HepG2 (cell line): ENCODE results near the gene MOCS1. TPM values are rescaled to one million over a fixed set of nuclear protein-coding genes. Genes with fewer than 3 reads are reported as not detected.

Source experiments
- ATM ChIP-seq: fragments of 450-650 bp; IDR thresholded peaks from 2 replicates; pipeline ENCODE4 v1.7.1; 2017; ENCODE audit warnings: mild to moderate bottlenecking, borderline replicate concordance
- MBD4 ChIP-seq: IDR thresholded peaks from 2 replicates; pipeline ENCODE4 v1.6.1; 2012; ENCODE audit warnings: low read length, inconsistent platforms, borderline replicate concordance
- MTA3 ChIP-seq: sonication (generic); formaldehyde crosslinking; IDR thresholded peaks from 2 replicates; pipeline ENCODE4 v1.4.0; 2020; ENCODE audit warnings: missing genetic modification reagents
- NONO ChIP-seq, 2 experiments: fragments of 450-650 bp in 1 of 2; sonication (generic) in 1 of 2; formaldehyde crosslinking in 1 of 2; IDR thresholded peaks in 1 of 2; conservative IDR thresholded peaks in 1 of 2; 2 replicates each; pipeline versions ENCODE4 v1.6.1 to v1.8.0; 2017 to 2022; ENCODE audit warnings: mild to moderate bottlenecking in 1 of 2, missing genetic modification reagents in 1 of 2, moderate library complexity in 1 of 2
- PAF1 ChIP-seq: IDR thresholded peaks from 2 replicates; pipeline ENCODE4 v1.6.1; 2016; ENCODE audit warnings: missing genetic modification reagents, missing compliant biosample characterization
- REPIN1 ChIP-seq: sonication (generic); formaldehyde crosslinking; IDR thresholded peaks from 2 replicates; pipeline ENCODE4 v1.8.0; 2022; ENCODE audit warnings: missing genetic modification reagents, low read depth, mild to moderate bottlenecking, borderline replicate concordance
- SRY ChIP-seq: sonication (generic); formaldehyde crosslinking; IDR thresholded peaks from 2 replicates; pipeline ENCODE4 v1.8.0; 2022; ENCODE audit warnings: mild to moderate bottlenecking, missing genetic modification reagents
- THYN1 ChIP-seq: sonication (generic); formaldehyde crosslinking; IDR thresholded peaks from 2 replicates; pipeline ENCODE4 v1.8.1; 2023; ENCODE audit warnings: low read depth, mild to moderate bottlenecking, moderate library complexity, missing genetic modification reagents, borderline replicate concordance
- YY1 ChIP-seq: IDR thresholded peaks from 2 replicates; pipeline ENCODE4 v1.6.1; 2011; ENCODE audit warnings: low read length, low read depth, moderate library complexity, mild to moderate bottlenecking; ENCODE audit not compliant: insufficient read depth, insufficient replicate concordance
- ZFP41 ChIP-seq: sonication (generic); formaldehyde crosslinking; IDR thresholded peaks from 2 replicates; pipeline ENCODE4 v1.4.0; 2020; ENCODE audit warnings: mild to moderate bottlenecking, missing genetic modification reagents, borderline replicate concordance
- ZNF263 ChIP-seq: sonication (generic); formaldehyde crosslinking; IDR thresholded peaks from 2 replicates; pipeline ENCODE4 v1.4.0; 2020; ENCODE audit warnings: missing genetic modification reagents
- ZNF33A ChIP-seq: sonication (generic); formaldehyde crosslinking; IDR thresholded peaks from 2 replicates; pipeline ENCODE4 v1.5.1; 2020; ENCODE audit warnings: missing genetic modification reagents, mild to moderate bottlenecking, moderate library complexity, borderline replicate concordance
- ZNF431 ChIP-seq: sonication (generic); formaldehyde crosslinking; IDR thresholded peaks from 2 replicates; pipeline ENCODE4 v1.9.0; 2022; ENCODE audit warnings: missing genetic modification reagents, low read depth, mild to moderate bottlenecking, borderline replicate concordance
- ZNF496 ChIP-seq: sonication (generic); formaldehyde crosslinking; IDR thresholded peaks from 2 replicates; pipeline ENCODE4 v1.8.1; 2023; ENCODE audit warnings: mild to moderate bottlenecking, moderate library complexity, missing genetic modification reagents; ENCODE audit not compliant: insufficient replicate concordance
- ZSCAN12 ChIP-seq: sonication (generic); formaldehyde crosslinking; IDR thresholded peaks from 2 replicates; pipeline ENCODE4 v1.9.0; 2021; ENCODE audit warnings: mild to moderate bottlenecking, missing genetic modification reagents
- polyA plus RNA-seq, 8 experiments: library from polyadenylated mRNA; depleted of rRNA in 3 of 8; stranded (reverse) in 7 of 8; unstranded in 1 of 8; fragments of >200 nt; fragmentation: Illumina TruSeq in 4 of 8; extraction: Trizol in 4 of 8; gene quantifications; 2 replicates each; pipeline versions ENCODE4 v1.2.1 to v1.2.3, GENCODE V29; 2011 to 2016; ENCODE audit warnings: low read depth in 4 of 8, missing spikeins in 1 of 8, mixed read lengths in 1 of 8; ENCODE audit not compliant: insufficient read depth in 1 of 8
- total RNA-seq, 5 experiments: library from RNA; depleted of rRNA; stranded (reverse); fragments of >200 nt; fragmentation: Illumina TruSeq; extraction: Trizol; gene quantifications; 2 replicates each; pipeline ENCODE4 v1.2.3, GENCODE V29; 2016; ENCODE audit warnings: low read depth in 1 of 5
- TF ChIP-seq, protein P1 (sequence below): sonication (generic); formaldehyde crosslinking; IDR thresholded peaks from 2 replicates; pipeline ENCODE4 v1.5.0; 2020; ENCODE audit warnings: mild to moderate bottlenecking, missing genetic modification reagents, borderline replicate concordance
- TF ChIP-seq, protein P2 (sequence below): sonication (generic); formaldehyde crosslinking; IDR thresholded peaks from 2 replicates; pipeline ENCODE4 v1.5.0; 2020; ENCODE audit warnings: mild to moderate bottlenecking, missing genetic modification reagents
- TF ChIP-seq, protein P3 (sequence below): IDR thresholded peaks from 2 replicates; pipeline ENCODE4 v1.6.1; 2018; ENCODE audit warnings: missing genetic modification reagents

Gene MOCS1
- total and polyA plus RNA-seq, 2 of the 13 experiments (the other 11 are each of a cell fraction or from before 2014, with no cell fraction given): 5.3 to 11.7 TPM

DNA sequence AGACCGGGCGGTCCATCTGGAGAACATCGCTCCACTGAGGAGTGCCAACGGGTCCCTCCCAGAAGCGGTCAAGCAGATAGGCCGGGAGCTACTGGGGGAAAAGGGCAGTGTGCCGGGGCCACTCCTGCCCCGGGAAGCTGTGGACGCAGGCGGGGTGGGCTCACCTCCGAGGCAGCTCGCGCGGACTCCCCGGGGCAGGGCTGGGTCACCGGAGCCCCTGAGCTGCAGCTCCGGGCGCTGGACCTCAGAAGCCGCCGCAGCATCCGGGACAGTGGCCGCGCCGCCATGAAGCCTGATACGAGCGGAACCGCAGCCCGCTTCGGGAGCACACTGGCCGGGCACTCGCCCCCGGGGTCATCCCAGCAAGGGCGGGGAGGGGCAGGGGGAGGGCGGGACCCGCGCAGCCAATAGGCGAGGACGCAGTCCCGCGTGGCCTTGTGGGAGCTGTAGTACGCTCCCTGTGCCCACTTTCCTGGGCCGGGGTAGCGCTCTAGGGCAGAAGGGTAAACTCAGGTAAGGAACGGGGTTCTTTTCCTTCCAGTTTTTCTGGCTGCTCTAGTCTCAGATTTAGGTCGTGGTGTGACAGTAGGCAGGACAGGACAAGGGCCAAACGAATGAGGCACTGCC lies at the start of gene MOCS1 (continued):
- TF ChIP-seq, protein P1, sequence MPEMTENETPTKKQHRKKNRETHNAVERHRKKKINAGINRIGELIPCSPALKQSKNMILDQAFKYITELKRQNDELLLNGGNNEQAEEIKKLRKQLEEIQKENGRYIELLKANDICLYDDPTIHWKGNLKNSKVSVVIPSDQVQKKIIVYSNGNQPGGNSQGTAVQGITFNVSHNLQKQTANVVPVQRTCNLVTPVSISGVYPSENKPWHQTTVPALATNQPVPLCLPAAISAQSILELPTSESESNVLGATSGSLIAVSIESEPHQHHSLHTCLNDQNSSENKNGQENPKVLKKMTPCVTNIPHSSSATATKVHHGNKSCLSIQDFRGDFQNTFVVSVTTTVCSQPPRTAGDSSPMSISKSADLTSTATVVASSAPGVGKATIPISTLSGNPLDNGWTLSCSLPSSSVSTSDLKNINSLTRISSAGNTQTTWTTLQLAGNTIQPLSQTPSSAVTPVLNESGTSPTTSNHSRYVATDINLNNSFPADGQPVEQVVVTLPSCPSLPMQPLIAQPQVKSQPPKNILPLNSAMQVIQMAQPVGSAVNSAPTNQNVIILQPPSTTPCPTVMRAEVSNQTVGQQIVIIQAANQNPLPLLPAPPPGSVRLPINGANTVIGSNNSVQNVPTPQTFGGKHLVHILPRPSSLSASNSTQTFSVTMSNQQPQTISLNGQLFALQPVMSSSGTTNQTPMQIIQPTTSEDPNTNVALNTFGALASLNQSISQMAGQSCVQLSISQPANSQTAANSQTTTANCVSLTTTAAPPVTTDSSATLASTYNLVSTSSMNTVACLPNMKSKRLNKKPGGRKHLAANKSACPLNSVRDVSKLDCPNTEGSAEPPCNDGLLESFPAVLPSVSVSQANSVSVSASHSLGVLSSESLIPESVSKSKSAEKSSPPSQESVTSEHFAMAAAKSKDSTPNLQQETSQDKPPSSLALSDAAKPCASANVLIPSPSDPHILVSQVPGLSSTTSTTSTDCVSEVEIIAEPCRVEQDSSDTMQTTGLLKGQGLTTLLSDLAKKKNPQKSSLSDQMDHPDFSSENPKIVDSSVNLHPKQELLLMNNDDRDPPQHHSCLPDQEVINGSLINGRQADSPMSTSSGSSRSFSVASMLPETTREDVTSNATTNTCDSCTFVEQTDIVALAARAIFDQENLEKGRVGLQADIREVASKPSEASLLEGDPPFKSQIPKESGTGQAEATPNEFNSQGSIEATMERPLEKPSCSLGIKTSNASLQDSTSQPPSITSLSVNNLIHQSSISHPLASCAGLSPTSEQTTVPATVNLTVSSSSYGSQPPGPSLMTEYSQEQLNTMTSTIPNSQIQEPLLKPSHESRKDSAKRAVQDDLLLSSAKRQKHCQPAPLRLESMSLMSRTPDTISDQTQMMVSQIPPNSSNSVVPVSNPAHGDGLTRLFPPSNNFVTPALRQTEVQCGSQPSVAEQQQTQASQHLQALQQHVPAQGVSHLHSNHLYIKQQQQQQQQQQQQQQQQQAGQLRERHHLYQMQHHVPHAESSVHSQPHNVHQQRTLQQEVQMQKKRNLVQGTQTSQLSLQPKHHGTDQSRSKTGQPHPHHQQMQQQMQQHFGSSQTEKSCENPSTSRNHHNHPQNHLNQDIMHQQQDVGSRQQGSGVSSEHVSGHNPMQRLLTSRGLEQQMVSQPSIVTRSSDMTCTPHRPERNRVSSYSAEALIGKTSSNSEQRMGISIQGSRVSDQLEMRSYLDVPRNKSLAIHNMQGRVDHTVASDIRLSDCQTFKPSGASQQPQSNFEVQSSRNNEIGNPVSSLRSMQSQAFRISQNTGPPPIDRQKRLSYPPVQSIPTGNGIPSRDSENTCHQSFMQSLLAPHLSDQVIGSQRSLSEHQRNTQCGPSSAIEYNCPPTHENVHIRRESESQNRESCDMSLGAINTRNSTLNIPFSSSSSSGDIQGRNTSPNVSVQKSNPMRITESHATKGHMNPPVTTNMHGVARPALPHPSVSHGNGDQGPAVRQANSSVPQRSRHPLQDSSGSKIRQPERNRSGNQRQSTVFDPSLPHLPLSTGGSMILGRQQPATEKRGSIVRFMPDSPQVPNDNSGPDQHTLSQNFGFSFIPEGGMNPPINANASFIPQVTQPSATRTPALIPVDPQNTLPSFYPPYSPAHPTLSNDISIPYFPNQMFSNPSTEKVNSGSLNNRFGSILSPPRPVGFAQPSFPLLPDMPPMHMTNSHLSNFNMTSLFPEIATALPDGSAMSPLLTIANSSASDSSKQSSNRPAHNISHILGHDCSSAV (CRISPR knock-in tag): no peak
- peak; percentile 69; the same call in 1 of the 2 replicates for TF ChIP-seq ZFP41
- TF ChIP-seq SRY (CRISPR knock-in tag): peak; percentile 66; the same call in 1 of the 2 replicates
- no peak for TF ChIP-seq ATM
- no peak for TF ChIP-seq PAF1
- TF ChIP-seq, protein P2, sequence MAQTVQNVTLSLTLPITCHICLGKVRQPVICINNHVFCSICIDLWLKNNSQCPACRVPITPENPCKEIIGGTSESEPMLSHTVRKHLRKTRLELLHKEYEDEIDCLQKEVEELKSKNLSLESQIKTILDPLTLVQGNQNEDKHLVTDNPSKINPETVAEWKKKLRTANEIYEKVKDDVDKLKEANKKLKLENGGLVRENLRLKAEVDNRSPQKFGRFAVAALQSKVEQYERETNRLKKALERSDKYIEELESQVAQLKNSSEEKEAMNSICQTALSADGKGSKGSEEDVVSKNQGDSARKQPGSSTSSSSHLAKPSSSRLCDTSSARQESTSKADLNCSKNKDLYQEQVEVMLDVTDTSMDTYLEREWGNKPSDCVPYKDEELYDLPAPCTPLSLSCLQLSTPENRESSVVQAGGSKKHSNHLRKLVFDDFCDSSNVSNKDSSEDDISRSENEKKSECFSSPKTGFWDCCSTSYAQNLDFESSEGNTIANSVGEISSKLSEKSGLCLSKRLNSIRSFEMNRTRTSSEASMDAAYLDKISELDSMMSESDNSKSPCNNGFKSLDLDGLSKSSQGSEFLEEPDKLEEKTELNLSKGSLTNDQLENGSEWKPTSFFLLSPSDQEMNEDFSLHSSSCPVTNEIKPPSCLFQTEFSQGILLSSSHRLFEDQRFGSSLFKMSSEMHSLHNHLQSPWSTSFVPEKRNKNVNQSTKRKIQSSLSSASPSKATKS: no peak
- no peak for TF ChIP-seq ZNF496 (CRISPR knock-in tag)
- TF ChIP-seq NONO (IDR thresholded peaks at IDR 0.05): no peak
- TF ChIP-seq NONO (CRISPR knock-in tag; conservative IDR thresholded peaks at IDR 0.05): no peak
- no peak for TF ChIP-seq MBD4
- no peak for TF ChIP-seq ZSCAN12 (CRISPR knock-in tag)
- no peak for TF ChIP-seq THYN1
- TF ChIP-seq, protein P3, sequence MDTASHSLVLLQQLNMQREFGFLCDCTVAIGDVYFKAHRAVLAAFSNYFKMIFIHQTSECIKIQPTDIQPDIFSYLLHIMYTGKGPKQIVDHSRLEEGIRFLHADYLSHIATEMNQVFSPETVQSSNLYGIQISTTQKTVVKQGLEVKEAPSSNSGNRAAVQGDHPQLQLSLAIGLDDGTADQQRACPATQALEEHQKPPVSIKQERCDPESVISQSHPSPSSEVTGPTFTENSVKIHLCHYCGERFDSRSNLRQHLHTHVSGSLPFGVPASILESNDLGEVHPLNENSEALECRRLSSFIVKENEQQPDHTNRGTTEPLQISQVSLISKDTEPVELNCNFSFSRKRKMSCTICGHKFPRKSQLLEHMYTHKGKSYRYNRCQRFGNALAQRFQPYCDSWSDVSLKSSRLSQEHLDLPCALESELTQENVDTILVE (CRISPR knock-in tag): 0 out of 2 replicates have a peak, but pooled peaks have one; percentile 26
- TF ChIP-seq ZNF263: peak; percentile 82
- no peak for TF ChIP-seq MTA3 (CRISPR knock-in tag)
- TF ChIP-seq ZNF431 (CRISPR knock-in tag): no peak
- peak; percentile 89 for TF ChIP-seq YY1
- no peak for TF ChIP-seq ZNF33A (CRISPR knock-in tag)
- no peak for TF ChIP-seq REPIN1 (CRISPR knock-in tag)
